Erythroblast (primary cell): ENCODE data around the gene C1orf50.

Experiments
- GATA1 ChIP-seq: IDR thresholded peaks from 2 replicates; pipeline ENCODE4 v1.6.1; 2011; ENCODE audit warnings: low read depth, mild to moderate bottlenecking, control low read depth, low read length, moderate library complexity
- POLR2A ChIP-seq: IDR thresholded peaks from 2 replicates; pipeline ENCODE4 v1.6.1; 2011; ENCODE audit warnings: mild to moderate bottlenecking, low read length

DNA sequence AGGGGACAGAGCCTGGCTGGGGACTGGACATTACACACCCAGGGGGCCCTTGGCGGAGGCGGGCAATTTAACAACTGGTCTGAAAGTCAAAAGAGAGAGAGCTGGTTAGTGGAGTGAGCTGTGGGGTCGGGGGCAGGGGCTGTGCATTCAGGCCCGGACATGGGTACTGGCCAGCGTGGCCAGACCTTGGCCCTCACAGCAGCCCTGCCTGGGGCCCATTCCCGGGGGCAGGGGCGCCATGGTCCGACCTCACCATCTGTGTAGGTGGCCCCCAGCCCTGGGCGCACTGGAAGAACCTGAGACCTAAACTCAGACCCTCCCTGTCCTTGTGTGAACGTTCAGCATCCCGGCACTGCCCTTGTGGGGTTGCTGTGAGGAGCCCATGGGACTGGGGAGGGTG lies 32.0 kb upstream of the C1orf50 start:
- no peak for TF ChIP-seq POLR2A
- TF ChIP-seq GATA1, result no peak
